ENCODE measurements around the gene TRAPPC2L.

DNA sequence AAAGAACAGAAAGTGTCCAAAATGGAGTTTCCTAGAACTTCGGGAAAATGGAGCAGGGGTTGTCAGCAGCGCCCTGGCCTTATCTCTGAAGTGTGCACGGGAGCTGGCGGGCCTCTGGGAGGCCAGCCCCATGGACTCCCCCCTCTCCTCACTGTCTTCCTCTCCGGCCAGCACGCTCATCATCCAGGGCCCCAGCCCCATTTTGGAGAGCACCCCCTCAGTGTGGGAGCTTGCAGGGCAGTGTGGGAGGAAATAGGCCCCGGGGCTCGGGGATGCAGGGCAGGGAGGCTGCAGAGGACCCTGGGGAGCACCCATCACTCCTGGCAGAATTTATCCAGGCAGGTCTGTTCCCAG is 14.4 kb downstream of the TRAPPC2L start:
- TF ChIP-seq, protein P1, sequence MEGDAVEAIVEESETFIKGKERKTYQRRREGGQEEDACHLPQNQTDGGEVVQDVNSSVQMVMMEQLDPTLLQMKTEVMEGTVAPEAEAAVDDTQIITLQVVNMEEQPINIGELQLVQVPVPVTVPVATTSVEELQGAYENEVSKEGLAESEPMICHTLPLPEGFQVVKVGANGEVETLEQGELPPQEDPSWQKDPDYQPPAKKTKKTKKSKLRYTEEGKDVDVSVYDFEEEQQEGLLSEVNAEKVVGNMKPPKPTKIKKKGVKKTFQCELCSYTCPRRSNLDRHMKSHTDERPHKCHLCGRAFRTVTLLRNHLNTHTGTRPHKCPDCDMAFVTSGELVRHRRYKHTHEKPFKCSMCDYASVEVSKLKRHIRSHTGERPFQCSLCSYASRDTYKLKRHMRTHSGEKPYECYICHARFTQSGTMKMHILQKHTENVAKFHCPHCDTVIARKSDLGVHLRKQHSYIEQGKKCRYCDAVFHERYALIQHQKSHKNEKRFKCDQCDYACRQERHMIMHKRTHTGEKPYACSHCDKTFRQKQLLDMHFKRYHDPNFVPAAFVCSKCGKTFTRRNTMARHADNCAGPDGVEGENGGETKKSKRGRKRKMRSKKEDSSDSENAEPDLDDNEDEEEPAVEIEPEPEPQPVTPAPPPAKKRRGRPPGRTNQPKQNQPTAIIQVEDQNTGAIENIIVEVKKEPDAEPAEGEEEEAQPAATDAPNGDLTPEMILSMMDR (conservative IDR thresholded peaks at IDR 0.05): no peak
- no peak for TF ChIP-seq ZFX (IDR thresholded peaks at IDR 0.05)

Measured in C4-2B (cell line).